ENCODE results near the gene CHST15. TPM values are rescaled to one million over a fixed set of nuclear protein-coding genes. Genes with fewer than 3 reads are reported as not detected.

The CHST15 gene
- total RNA-seq, 2 experiments from 2014 or later = 14.7 to 26.4 TPM

DNA sequence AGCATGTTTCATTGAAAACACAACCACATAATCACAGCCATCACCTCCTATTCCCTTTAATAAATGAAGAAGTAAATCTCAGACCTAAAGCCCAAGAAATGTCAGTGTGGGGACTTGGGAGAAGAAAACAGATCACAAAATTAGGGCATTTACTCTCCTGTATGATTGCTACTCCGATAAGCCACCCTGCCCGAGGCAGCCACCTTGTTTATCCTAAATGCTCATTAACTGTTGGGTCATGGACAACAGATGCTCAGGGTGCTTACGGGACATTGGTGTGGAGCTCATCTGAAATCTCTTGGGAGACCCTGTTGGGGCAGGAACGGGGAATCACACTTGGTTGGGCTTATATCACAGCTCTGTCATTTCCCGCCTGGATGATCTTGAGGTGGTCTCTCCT lies 17.5 kb upstream of the CHST15 start:
- CTCF ChIA-PET (ENCODE audit: unreplicated experiment) = no interaction called here
- no peak overlapping the region for H3K27ac ChIP-seq (ENCODE audit: low read depth, low read length, poor library complexity, severe bottlenecking)
- DNase-seq (ENCODE audit: low spot score) = no peak
- intact Hi-C loops (cut with micrococcal nuclease; ENCODE audit: unreplicated experiment) = no loop called here
- no peaks in the 10 kb centered on the region for H3K36me3 ChIP-seq (ENCODE audit: insufficient read depth, low read length)
- TF ChIP-seq, protein P1, sequence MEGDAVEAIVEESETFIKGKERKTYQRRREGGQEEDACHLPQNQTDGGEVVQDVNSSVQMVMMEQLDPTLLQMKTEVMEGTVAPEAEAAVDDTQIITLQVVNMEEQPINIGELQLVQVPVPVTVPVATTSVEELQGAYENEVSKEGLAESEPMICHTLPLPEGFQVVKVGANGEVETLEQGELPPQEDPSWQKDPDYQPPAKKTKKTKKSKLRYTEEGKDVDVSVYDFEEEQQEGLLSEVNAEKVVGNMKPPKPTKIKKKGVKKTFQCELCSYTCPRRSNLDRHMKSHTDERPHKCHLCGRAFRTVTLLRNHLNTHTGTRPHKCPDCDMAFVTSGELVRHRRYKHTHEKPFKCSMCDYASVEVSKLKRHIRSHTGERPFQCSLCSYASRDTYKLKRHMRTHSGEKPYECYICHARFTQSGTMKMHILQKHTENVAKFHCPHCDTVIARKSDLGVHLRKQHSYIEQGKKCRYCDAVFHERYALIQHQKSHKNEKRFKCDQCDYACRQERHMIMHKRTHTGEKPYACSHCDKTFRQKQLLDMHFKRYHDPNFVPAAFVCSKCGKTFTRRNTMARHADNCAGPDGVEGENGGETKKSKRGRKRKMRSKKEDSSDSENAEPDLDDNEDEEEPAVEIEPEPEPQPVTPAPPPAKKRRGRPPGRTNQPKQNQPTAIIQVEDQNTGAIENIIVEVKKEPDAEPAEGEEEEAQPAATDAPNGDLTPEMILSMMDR (conservative IDR thresholded peaks at IDR 0.05; ENCODE audit: low read length) = no peak
- TF ChIP-seq EZH2phosphoT487 (IDR thresholded peaks at IDR 0.05; ENCODE audit: borderline replicate concordance, low read depth, low read length) = no peak
- BruUV-seq (replicated peaks) = no TSS peak
- POLR2A ChIA-PET = no interaction called here
- no peaks in the 10 kb centered on the region for H3K79me2 ChIP-seq (ENCODE audit: insufficient read depth, low read depth, low read length)
- no peaks in the 10 kb centered on the region for H4K20me1 ChIP-seq (ENCODE audit: insufficient read depth, low read length)
- no peak overlapping the region for H2AFZ ChIP-seq (ENCODE audit: low read length)
- H3K4me3 ChIP-seq (ENCODE audit: low read depth, low read length, poor library complexity, severe bottlenecking) = no peak overlapping the region
- H3K4me1 ChIP-seq (ENCODE audit: insufficient read depth, low read length, poor library complexity, severe bottlenecking) = peaks cover 58% of the 10 kb centered on the region
- peak overlapping the region; percentile 31 for H3K4me2 ChIP-seq (ENCODE audit: low read length)
- H3K9me3 ChIP-seq (ENCODE audit: low read length) = no peaks in the 10 kb centered on the region
- no peaks in the 10 kb centered on the region for H3K9me2 ChIP-seq (ENCODE audit: insufficient read depth, low read length)

DNA sequence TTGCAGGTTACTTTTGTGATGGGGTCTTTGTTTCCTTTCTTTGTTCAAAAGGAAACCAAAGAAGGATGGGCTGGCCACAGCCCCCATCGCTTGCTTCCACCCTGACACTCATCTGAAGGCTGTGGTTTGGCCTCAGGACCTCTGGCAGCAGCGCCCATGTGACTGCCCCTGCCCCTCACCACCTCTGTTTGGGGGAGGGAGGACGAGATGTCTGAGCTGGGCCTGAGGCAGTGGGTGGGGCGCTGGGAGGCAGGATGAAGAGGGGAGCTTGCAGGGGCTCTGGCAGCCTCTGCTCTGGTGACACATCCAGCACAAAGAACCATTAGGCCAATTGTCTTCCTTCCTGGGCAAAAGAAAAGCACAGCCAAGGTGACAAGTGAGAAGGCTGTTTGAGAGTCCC lies 15.9 kb upstream of the CHST15 start:
- Histone ChIP-seq H3K9me2 (ENCODE audit: insufficient read depth, low read length) (no peaks in the 10 kb centered on the region), H3K36me3 (ENCODE audit: insufficient read depth, low read length) (no peaks in the 10 kb centered on the region), H3K4me1 (ENCODE audit: insufficient read depth, low read length, poor library complexity, severe bottlenecking) (peaks cover 74% of the 10 kb centered on the region), H3K4me3 (ENCODE audit: low read depth, low read length, poor library complexity, severe bottlenecking) (no peak overlapping the region), H3K79me2 (ENCODE audit: insufficient read depth, low read depth, low read length) (no peaks in the 10 kb centered on the region), H4K20me1 (ENCODE audit: insufficient read depth, low read length) (no peaks in the 10 kb centered on the region), H3K27ac (ENCODE audit: low read depth, low read length, poor library complexity, severe bottlenecking) (no peak overlapping the region), H2AFZ (ENCODE audit: low read length) (no peak overlapping the region), H3K4me2 (ENCODE audit: low read length) (0 out of 2 replicates have a peak overlapping the region, but pooled peaks have one; percentile 4), H3K9me3 (ENCODE audit: low read length) (peaks cover 4% of the 10 kb centered on the region; the same call in 1 of the 2 replicates)
- ChIA-PET POLR2A (interaction anchor here (0.8 to 5.3 kb wide), 4 partner anchors 8 to 44 kb away, joined by 3 to 56 read pairs (median 27); no protein-coding TSS in a partner anchor), CTCF (ENCODE audit: unreplicated experiment) (interaction anchor here (0.8 kb wide), 1 partner anchor 9 kb away, joined by 6 read pairs; no protein-coding TSS in a partner anchor)
- no peak for DNase-seq (ENCODE audit: low spot score)
- no peak for TF ChIP-seq EZH2phosphoT487 (IDR thresholded peaks at IDR 0.05; ENCODE audit: borderline replicate concordance, low read depth, low read length)
- TF ChIP-seq, protein P1 (conservative IDR thresholded peaks at IDR 0.05; ENCODE audit: low read length) = no peak
- intact Hi-C loops (cut with micrococcal nuclease; ENCODE audit: unreplicated experiment) = loop anchor here (5.0 to 10.0 kb wide), 2 partner anchors 112 to 116 kb away; no protein-coding TSS in a partner anchor
- no TSS peak for BruUV-seq (replicated peaks)

DNA sequence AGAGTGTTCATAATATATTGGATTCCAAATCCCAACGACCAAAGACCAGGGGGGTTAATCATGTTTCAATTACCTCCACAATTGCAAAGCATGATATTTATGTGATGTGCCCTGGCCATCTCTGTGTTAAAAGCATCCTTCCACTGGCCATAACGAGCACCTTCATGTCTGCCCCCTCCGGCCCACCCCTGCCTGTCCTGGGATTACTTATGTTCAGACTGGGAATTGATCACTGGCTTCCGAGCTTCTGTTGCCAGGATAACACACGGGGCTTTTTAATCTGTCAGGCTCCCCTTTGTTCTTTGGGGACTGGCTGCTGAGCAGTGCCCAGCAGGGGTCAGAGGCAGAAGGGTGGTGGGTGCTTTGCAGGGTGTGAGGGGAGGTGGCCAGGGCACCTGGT lies 13.7 kb upstream of the CHST15 start:
- Histone ChIP-seq H3K4me1 (ENCODE audit: insufficient read depth, low read length, poor library complexity, severe bottlenecking) (peaks cover 96% of the 10 kb centered on the region), H3K9me2 (ENCODE audit: insufficient read depth, low read length) (no peaks in the 10 kb centered on the region), H3K79me2 (ENCODE audit: insufficient read depth, low read depth, low read length) (no peaks in the 10 kb centered on the region), H3K36me3 (ENCODE audit: insufficient read depth, low read length) (no peaks in the 10 kb centered on the region), H2AFZ (ENCODE audit: low read length) (peak overlapping the region; percentile 70; the same call in 1 of the 2 replicates), H3K9me3 (ENCODE audit: low read length) (peaks cover 10% of the 10 kb centered on the region; the same call in 1 of the 2 replicates), H3K4me3 (ENCODE audit: low read depth, low read length, poor library complexity, severe bottlenecking) (peak overlapping the region; percentile 65), H4K20me1 (ENCODE audit: insufficient read depth, low read length) (no peaks in the 10 kb centered on the region), H3K4me2 (ENCODE audit: low read length) (peak overlapping the region; percentile 93), H3K27ac (ENCODE audit: low read depth, low read length, poor library complexity, severe bottlenecking) (peak overlapping the region; percentile 94)
- CTCF ChIA-PET (ENCODE audit: unreplicated experiment) = interaction anchor here (0.9 to 2.3 kb wide), 7 partner anchors 12 to 76 kb away, joined by 3 to 10 read pairs (median 5); no protein-coding TSS in a partner anchor
- TF ChIP-seq, protein P1 (conservative IDR thresholded peaks at IDR 0.05; ENCODE audit: low read length) = no peak
- no peak for TF ChIP-seq EZH2phosphoT487 (IDR thresholded peaks at IDR 0.05; ENCODE audit: borderline replicate concordance, low read depth, low read length)
- no TSS peak for BruUV-seq (replicated peaks)
- DNase-seq (ENCODE audit: low spot score) = no peak
- intact Hi-C loops (cut with micrococcal nuclease; ENCODE audit: unreplicated experiment) = loop anchor here (5.0 to 10.0 kb wide), 2 partner anchors 110 to 118 kb away; no protein-coding TSS in a partner anchor
- POLR2A ChIA-PET = interaction anchor here (0.5 to 5.3 kb wide), 18 partner anchors 11 to 552 kb away, joined by 3 to 56 read pairs (median 8); no protein-coding TSS in a partner anchor
